Erythroblast (primary cell): ENCODE results near the gene CALN1.

Source experiments
- GATA1 ChIP-seq: IDR thresholded peaks from 2 replicates; pipeline ENCODE4 v1.6.1; 2011; ENCODE audit warnings: low read depth, mild to moderate bottlenecking, control low read depth, low read length, moderate library complexity
- POLR2A ChIP-seq: IDR thresholded peaks from 2 replicates; pipeline ENCODE4 v1.6.1; 2011; ENCODE audit warnings: mild to moderate bottlenecking, low read length

GRCh38 chr7:72064916-72065315 is 347.2 kb downstream of the CALN1 start:
- TF ChIP-seq POLR2A = no peak
- TF ChIP-seq GATA1 = no peak
